Epithelial cell of proximal tubule (primary cell): Measurements from ENCODE around the gene MED9. TPM values are rescaled to one million over a fixed set of nuclear protein-coding genes. Genes with fewer than 3 reads are reported as not detected.
"Not testable (repeated sequence)": the region's sequence is repeated elsewhere in the genome, so short reads cannot be mapped to it uniquely, and the experiment has no call there.

ENCODE experiments used
- DNase-seq: peaks from one replicate; pipeline ENCODE4 v3.0.0-alpha.2; 2011; ENCODE audit warnings: low read depth
- H3K4me3 ChIP-seq: 2 replicates; pipeline ENCODE4 v1.5.1; 2011; ENCODE audit warnings: low read depth, mild to moderate bottlenecking, low read length
- CTCF ChIP-seq: conservative IDR thresholded peaks from 2 replicates; pipeline ENCODE4 v1.5.1; 2012; ENCODE audit warnings: low read depth, mild to moderate bottlenecking, low read length
- total RNA-seq: library from RNA; depleted of rRNA; stranded (reverse); fragments of >200 nt; gene quantifications from 2 replicates; pipeline ENCODE4 v1.2.3, GENCODE V29; 2015

MED9 gene
- 11.8 and 14.3 TPM in 2 replicates for total RNA-seq

GRCh38 chr17:17476865-17477467 is at the start of gene MED9:
Gene MED9, plus strand, starts transcription at chr17:17477000. Its CDS starts 42 bp downstream, at chr17:17477042.
- H3K4me3 ChIP-seq = peak within 1 kb of the TSS; percentile 97
- no peak for TF ChIP-seq CTCF

GRCh38 chr17:17429222-17429621 is 47.6 kb upstream of the MED9 start:
- no peak overlapping the region for H3K4me3 ChIP-seq
- no peak for TF ChIP-seq CTCF
- no peak for DNase-seq

More at GRCh38 chr17:17476865-17477467, at the start of gene MED9:
- no peak for DNase-seq

GRCh38 chr17:17430924-17431323 is 45.9 kb upstream of the MED9 start:
- not testable (repeated sequence) for DNase-seq, H3K4me3 ChIP-seq

- no peak for DNase-seq
- H3K4me3 ChIP-seq = no peak overlapping the region
- no peak for TF ChIP-seq CTCF
These were observed 45.2 kb upstream of the MED9 start for GRCh38 chr17:17431605-17432004.

- peak; percentile 61 for DNase-seq
- H3K4me3 ChIP-seq = no peak overlapping the region
- TF ChIP-seq CTCF = peak; percentile 8
These were observed 43.6 kb upstream of the MED9 start for GRCh38 chr17:17433000-17433703.

- H3K4me3 ChIP-seq = no peak overlapping the region
- no peak for DNase-seq
- TF ChIP-seq CTCF = no peak
These were observed 42.3 kb upstream of the MED9 start for GRCh38 chr17:17434477-17434876.

GRCh38 chr17:17435323-17435722 is 41.5 kb upstream of the MED9 start:
- no peak for TF ChIP-seq CTCF
- no peak overlapping the region for H3K4me3 ChIP-seq
- DNase-seq = no peak
